HG02970 (cell line): ENCODE results near the gene SLC7A11.

Experiments used
- ATAC-seq: cut with Tn5 transposase; IDR thresholded peaks from one replicate; pipeline ENCODE4 v1.9.1; 2021; ENCODE audit warnings: mild to moderate bottlenecking, moderate library complexity, moderate number of reproducible peaks; ENCODE audit not compliant: unreplicated experiment, low FRiP score

The SLC7A11 gene

GRCh38 chr4:138242076-138242833 is at the start of gene SLC7A11:
TSS of gene SLC7A11 (minus strand) at chr4:138242349. CDS start at chr4:138242069, 280 bp downstream.
- ATAC-seq = peak; percentile 100

- no peak for ATAC-seq
These were observed 49.3 kb upstream of the SLC7A11 start for GRCh38 chr4:138291431-138291830.

GRCh38 chr4:138290805-138291204 is 48.7 kb upstream of the SLC7A11 start:
- no peak for ATAC-seq

GRCh38 chr4:138279286-138279685 is 37.1 kb upstream of the SLC7A11 start:
- ATAC-seq = no peak

GRCh38 chr4:138277133-138277532 is 35.0 kb upstream of the SLC7A11 start:
- no peak for ATAC-seq

- no peak for ATAC-seq
These were observed 33.9 kb upstream of the SLC7A11 start for GRCh38 chr4:138275963-138276621.

- ATAC-seq = no peak
These were observed 33.1 kb upstream of the SLC7A11 start for GRCh38 chr4:138275216-138275615.

- no peak for ATAC-seq
These were observed 27.0 kb upstream of the SLC7A11 start for GRCh38 chr4:138269175-138269574.

GRCh38 chr4:138267835-138268234 is 25.7 kb upstream of the SLC7A11 start:
- no peak for ATAC-seq

- ATAC-seq = no peak
These were observed 24.8 kb upstream of the SLC7A11 start for GRCh38 chr4:138266948-138267347.

- ATAC-seq = no peak
These were observed 21.2 kb upstream of the SLC7A11 start for GRCh38 chr4:138263247-138263816.

GRCh38 chr4:138262469-138262868 is 20.3 kb upstream of the SLC7A11 start:
- no peak for ATAC-seq

GRCh38 chr4:138262030-138262429 is 19.9 kb upstream of the SLC7A11 start:
- no peak for ATAC-seq

GRCh38 chr4:138259824-138260223 is 17.7 kb upstream of the SLC7A11 start:
- no peak for ATAC-seq

- ATAC-seq = no peak
These were observed 17.1 kb upstream of the SLC7A11 start for GRCh38 chr4:138259271-138259670.

GRCh38 chr4:138256608-138257007 is 14.5 kb upstream of the SLC7A11 start:
- no peak for ATAC-seq

- ATAC-seq = no peak
These were observed 13.9 kb upstream of the SLC7A11 start for GRCh38 chr4:138255917-138256597.

GRCh38 chr4:138252551-138252950 is 10.4 kb upstream of the SLC7A11 start:
- no peak for ATAC-seq

GRCh38 chr4:138251938-138252337 is 9.8 kb upstream of the SLC7A11 start:
- no peak for ATAC-seq

GRCh38 chr4:138249132-138249531 is 7.0 kb upstream of the SLC7A11 start:
- ATAC-seq = no peak

- no peak for ATAC-seq
These were observed 5.9 kb upstream of the SLC7A11 start for GRCh38 chr4:138248058-138248457.
